Motor neuron (in vitro differentiated cells): Measurements from ENCODE around the gene NDUFB2. TPM values are rescaled to one million over a fixed set of nuclear protein-coding genes. Genes with fewer than 3 reads are reported as not detected.
A peak's percentile ranks its signal among the peaks of the same experiment; 100 is the strongest.
"Not testable (repeated sequence)": the region's sequence is repeated elsewhere in the genome, so short reads cannot be mapped to it uniquely, and the experiment has no call there.

Experiments used
- ATAC-seq, 8 experiments: fragments of 200-7000 bp; cut with Tn5 transposase; replicated peaks in 6 of 8; 2 replicates each; pipeline ENCODE4 v1.8.0; 2021; ENCODE audit warnings: mild to moderate bottlenecking in 8 of 8, moderate library complexity in 8 of 8
- H3K27ac ChIP-seq, 2 donors: fragments of 250-450 bp; sonication (Bioruptor Pico); 2 replicates each; pipeline ENCODE4 v1.9.0; 2021; ENCODE audit warnings: antibody characterized with exemption in 2 of 2, mild to moderate bottlenecking in 2 of 2, moderate library complexity in 1 of 2
- H3K4me1 ChIP-seq, 2 donors: fragments of 250-450 bp; sonication (Bioruptor Pico); replicated peaks in 1 of 2; 2 replicates each; pipeline ENCODE4 v1.6.1; 2021; ENCODE audit warnings: antibody characterized with exemption in 2 of 2, mild to moderate bottlenecking in 2 of 2, moderate library complexity in 1 of 2
- H3K4me3 ChIP-seq, 5 donors: fragments of 250-450 bp; sonication (Bioruptor Pico); 2 replicates each; pipeline ENCODE4 v1.9.0; 2021; ENCODE audit warnings: antibody characterized with exemption in 5 of 5, mild to moderate bottlenecking in 5 of 5, moderate library complexity in 4 of 5
- WGBS, 10 experiments: fragments of 450-650 bp; shearing (Covaris generic); methylation state at CpG; one replicate each; pipeline ENCODE4 v1.0.0; 2022; 5-methylcytosine and 5-hydroxymethylcytosine counted together
- in situ Hi-C, 9 experiments: fragments of 400-800 bp; cut with MboI; loops; one replicate each; pipeline ENCODE4 v1.15.0; 2021; ENCODE audit warnings: low sequenced_read_pairs in 9 of 9, low pct_unique_long_range_greater_than_20kb in 2 of 9; ENCODE audit not compliant: unreplicated experiment in 9 of 9
- total RNA-seq, 8 experiments: library from RNA; unstranded; fragments of 300-600 nt; gene quantifications; 2 replicates each; pipeline versions ENCODE4 v1.2.3 to v1.2.4, GENCODE V29; 2022

NDUFB2 gene
- total RNA-seq, 8 experiments from 2014 or later = 168 to 313 (median 248) TPM

DNA sequence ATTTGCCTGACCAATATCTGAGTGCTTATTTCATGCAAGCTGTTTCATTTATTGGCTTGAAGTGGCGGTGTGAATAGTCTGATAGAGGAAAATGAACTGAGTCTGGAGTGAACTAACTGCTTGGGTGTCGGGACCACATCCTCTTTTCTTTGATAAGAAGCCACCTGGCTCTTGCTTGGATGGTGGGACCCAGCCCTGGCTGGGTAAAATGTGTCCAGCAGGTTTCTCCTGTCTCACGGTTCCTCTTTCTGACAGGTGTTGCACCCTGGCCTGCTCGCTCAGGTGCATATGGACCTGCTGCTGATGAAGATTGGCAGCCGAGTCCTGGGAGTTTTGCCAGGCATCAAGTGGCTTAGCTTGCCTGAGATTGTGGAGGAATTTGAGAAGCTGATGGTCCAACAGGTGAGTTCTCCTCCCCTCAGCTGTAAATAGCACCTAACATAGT lies 22.1 kb upstream of the NDUFB2 start:
- 87 to 100% (median 100%) methylated on average over 1 to 5 of the region's 5 CpGs; no CpG with 5 or more reads in 3 of the 10 experiments for WGBS, 10 experiments
- ATAC-seq = no peak
- Histone ChIP-seq H3K4me3 (no peak overlapping the region), H3K4me1 (peaks cover 25 to 26% of the 10 kb centered on the region in 2 donors), H3K27ac (no peak overlapping the region)
- in situ Hi-C loops = loop anchor here in 3 of 9 experiments (25.0 kb wide), 1 partner anchor 162 kb away; no protein-coding TSS in a partner anchor

DNA sequence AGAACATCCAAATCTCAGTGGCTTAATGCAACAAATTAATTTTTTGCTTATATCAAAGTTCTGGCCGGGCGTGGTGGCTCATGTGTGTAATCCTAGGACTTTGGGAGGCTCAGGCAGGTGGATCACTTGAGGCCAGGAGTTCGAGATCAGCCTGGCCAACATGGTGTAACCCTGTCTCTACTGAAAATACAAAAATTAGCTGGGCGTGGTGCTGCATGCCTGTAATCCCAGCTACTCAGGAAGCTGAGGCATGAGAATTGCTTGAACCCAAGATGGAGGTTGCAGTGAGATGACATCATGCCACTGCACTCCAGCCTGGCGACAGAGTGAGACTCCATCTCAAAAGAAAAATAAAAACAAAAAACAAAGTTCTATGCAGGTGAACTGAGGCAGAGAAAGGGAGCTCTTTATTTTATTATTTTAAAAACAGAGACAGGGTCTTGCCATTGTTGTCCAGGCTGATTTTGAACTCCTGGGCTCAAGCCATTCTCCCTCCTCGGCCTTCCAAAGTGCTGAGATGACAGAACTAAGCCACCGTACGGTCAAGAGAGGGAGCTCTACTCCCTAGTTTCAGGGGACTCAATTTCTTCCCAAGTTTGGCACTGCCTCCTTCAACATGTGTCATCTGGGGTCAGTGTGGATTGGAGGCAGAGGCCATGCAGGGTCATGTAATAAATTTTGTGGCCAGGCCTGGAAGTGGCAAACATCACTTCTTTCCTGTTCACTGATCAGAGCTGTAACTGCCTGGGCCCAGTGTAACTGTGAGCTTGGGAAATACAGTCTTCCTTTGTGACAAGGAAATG lies 21.4 kb upstream of the NDUFB2 start:
- peak in 7 of 8 experiments; percentile 19 to 47 (median 32) for ATAC-seq
- no peak overlapping the region for H3K27ac ChIP-seq
- H3K4me1 ChIP-seq = peaks cover 25 to 26% of the 10 kb centered on the region in 2 donors
- no peak overlapping the region for H3K4me3 ChIP-seq
- 43 to 97% (median 73%) methylated on average over 1 to 6 of the region's 8 CpGs; no CpG with 5 or more reads in 1 of the 10 experiments for WGBS, 10 experiments
- in situ Hi-C loops = loop anchor here in 4 of 9 experiments (25.0 kb wide), 2 partner anchors 163 to 312 kb away; no protein-coding TSS in a partner anchor

DNA sequence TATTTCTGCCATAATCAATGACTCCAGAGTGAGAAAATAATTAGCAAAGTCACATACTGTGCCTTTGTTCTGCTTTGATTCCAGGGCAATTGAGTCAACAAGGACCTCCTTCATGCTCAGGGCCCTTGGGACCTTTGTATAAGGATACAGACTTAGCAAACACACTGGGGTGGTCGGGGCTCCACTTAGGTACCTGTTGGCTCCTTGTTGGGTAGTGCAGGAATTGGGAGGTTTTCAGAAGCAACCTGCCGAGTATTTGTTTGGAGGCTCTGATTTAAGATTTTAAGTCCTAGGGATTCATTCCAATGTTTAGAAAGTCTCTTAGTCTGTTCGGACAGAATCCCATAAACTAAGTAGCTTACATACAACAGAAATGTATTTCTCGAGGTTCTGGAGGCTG lies 20.8 kb upstream of the NDUFB2 start:
- in situ Hi-C loops = loop anchor here in 1 of 9 experiments (25.0 kb wide), 1 partner anchor 312 kb away; no protein-coding TSS in a partner anchor
- no peak overlapping the region for H3K27ac ChIP-seq
- 67 to 100% (median 83%) methylated on average over 1 to 4 of the region's 4 CpGs; no CpG with 5 or more reads in 5 of the 10 experiments for WGBS, 10 experiments

GRCh38 chr7:140676306-140676705 lies 20.2 kb upstream of the NDUFB2 start:
- Histone ChIP-seq H3K4me1 (peaks cover 25 to 26% of the 10 kb centered on the region in 2 donors), H3K27ac (no peak overlapping the region), H3K4me3 (no peak overlapping the region)
- in situ Hi-C loops = loop anchor here in 1 of 9 experiments (25.0 kb wide), 1 partner anchor 311 kb away; no protein-coding TSS in a partner anchor
- WGBS, 10 experiments = 82 to 100% (median 92%) methylated on average over 1 to 2 of the region's 3 CpGs; no CpG with 5 or more reads in 5 of the 10 experiments
- ATAC-seq = no peak

More for the DNA sequence above, 20.8 kb upstream of the NDUFB2 start:
- Histone ChIP-seq H3K4me3 (no peak overlapping the region), H3K4me1 (peaks cover 25 to 26% of the 10 kb centered on the region in 2 donors)
- no peak for ATAC-seq

DNA sequence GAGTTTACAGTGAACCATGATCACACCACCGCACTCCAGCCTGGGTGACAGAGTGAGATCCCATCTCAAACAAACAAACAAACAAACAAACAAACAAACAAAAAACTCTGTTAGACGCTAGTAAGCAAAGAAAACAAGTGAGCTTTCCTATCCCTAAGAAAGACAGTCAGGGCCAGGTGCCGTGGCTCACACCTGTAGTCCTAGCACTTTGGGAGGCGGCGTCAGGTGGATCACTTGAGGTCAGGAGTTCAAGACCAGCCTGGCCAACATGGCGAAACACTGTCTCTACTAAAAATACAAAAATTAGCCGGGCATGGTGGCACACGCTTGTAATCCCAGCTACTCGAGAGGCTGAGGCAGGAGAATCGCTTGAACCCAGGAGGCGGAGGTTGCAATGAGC lies 19.6 kb upstream of the NDUFB2 start:
- not testable (repeated sequence) for H3K27ac ChIP-seq, ATAC-seq, H3K4me3 ChIP-seq
- WGBS, 10 experiments = 93 to 100% (median 99%) methylated on average over 1 to 7 of the region's 11 CpGs; no CpG with 5 or more reads in 2 of the 10 experiments
- in situ Hi-C loops = loop anchor here in 1 of 9 experiments (25.0 kb wide), 1 partner anchor 310 kb away; no protein-coding TSS in a partner anchor
- peaks cover 25% of the 10 kb centered on the region in 2 donors for H3K4me1 ChIP-seq

DNA sequence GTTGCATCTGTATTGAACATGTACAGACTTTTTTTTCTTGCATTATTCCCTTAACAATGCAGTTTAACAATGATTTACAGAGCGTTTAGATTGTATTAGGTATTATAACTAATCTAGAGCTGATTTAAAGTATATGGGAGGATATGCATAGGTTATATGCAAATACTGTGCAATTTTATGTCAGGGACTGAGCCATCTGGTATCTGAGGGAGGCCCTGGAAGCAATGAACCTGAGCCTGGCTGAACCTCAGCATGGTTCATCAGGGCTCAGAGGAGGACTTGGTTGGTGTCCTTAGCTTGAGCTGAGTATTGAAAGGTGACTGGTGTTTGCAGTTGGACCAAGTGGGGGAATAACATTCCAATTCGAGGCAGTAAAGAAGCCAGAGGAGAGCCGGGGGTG lies 19.0 kb upstream of the NDUFB2 start:
- Histone ChIP-seq H3K4me1 (peaks cover 21% of the 10 kb centered on the region in 2 donors), H3K27ac (no peak overlapping the region), H3K4me3 (no peak overlapping the region)
- in situ Hi-C loops = loop anchor here in 1 of 9 experiments (25.0 kb wide), 1 partner anchor 310 kb away; no protein-coding TSS in a partner anchor
- 13 to 100% (median 94%) methylated on average over 1 to 3 of the region's 3 CpGs; no CpG with 5 or more reads in 1 of the 10 experiments for WGBS, 10 experiments
- ATAC-seq = no peak

GRCh38 chr7:140678081-140678815 lies 18.3 kb upstream of the NDUFB2 start:
- Histone ChIP-seq H3K27ac (no peak overlapping the region), H3K4me1 (peaks cover 21% of the 10 kb centered on the region in 2 donors), H3K4me3 (no peak overlapping the region)
- ATAC-seq = no peak
- 40 to 100% (median 89%) methylated on average over 1 to 12 of the region's 20 CpGs; no CpG with 5 or more reads in 2 of the 10 experiments for WGBS, 10 experiments
- in situ Hi-C loops = loop anchor here in 1 of 9 experiments (25.0 kb wide), 1 partner anchor 309 kb away; no protein-coding TSS in a partner anchor

DNA sequence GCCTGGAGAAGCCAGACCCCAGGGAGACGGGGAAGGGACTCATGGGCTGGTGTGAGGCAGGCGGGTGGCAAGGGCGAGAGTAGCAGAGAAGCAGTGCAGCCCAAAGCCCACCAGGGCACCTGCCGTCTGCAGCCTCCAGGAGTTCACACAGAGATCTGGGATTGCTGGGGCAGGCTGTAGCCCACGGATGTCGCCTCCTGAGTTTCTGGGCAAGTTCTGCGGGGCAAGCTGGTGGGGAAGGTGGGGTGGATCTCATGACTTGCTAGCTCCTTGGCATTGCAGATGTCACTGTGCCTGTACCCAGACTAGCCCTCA lies 17.7 kb upstream of the NDUFB2 start:
- H3K4me3 ChIP-seq = no peak overlapping the region
- 81 to 100% (median 96%) methylated on average over 1 to 4 of the region's 7 CpGs; no CpG with 5 or more reads in 7 of the 10 experiments for WGBS, 10 experiments
- peaks cover 16 to 19% of the 10 kb centered on the region in 2 donors for H3K4me1 ChIP-seq
- no peak for ATAC-seq
- in situ Hi-C loops = loop anchor here in 1 of 9 experiments (25.0 kb wide), 1 partner anchor 309 kb away; no protein-coding TSS in a partner anchor
- no peak overlapping the region for H3K27ac ChIP-seq

DNA sequence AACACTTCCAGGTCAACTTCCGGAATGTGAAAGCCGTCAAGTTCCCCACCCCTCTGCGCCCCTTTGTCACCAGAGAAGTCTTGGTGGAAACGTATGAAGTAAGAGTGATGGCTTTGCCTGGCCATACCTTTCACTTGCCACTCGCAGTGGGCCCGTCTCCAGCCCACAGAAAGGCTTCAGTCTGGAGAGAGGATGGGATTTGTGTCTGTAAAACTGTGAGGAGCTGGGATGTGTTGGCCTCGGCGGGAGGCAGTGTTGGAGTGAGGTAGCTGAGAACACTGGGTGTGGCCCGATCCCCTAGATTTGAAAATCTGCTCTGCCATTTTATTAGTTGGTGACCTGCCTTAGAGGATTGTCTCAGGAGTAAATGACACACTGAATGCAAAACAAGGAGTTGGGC lies 17.3 kb upstream of the NDUFB2 start:
- Histone ChIP-seq H3K27ac (no peak overlapping the region), H3K4me1 (peaks cover 12 to 15% of the 10 kb centered on the region in 2 donors), H3K4me3 (no peak overlapping the region)
- in situ Hi-C loops = loop anchor here in 1 of 9 experiments (25.0 kb wide), 1 partner anchor 308 kb away; no protein-coding TSS in a partner anchor
- ATAC-seq = no peak
- WGBS, 10 experiments = 70 to 100% (median 94%) methylated on average over 1 to 9 of the region's 9 CpGs; no CpG with 5 or more reads in 2 of the 10 experiments

GRCh38 chr7:140680886-140681285 lies 15.6 kb upstream of the NDUFB2 start:
- in situ Hi-C loops = loop anchor here in 1 of 9 experiments (25.0 kb wide), 1 partner anchor 306 kb away; no protein-coding TSS in a partner anchor
- Histone ChIP-seq H3K4me3 (no peak overlapping the region), H3K4me1 (no peaks in the 10 kb centered on the region), H3K27ac (no peak overlapping the region)
- ATAC-seq = no peak
- 60 to 92% (median 79%) methylated on average over 2 to 6 of the region's 7 CpGs; no CpG with 5 or more reads in 5 of the 10 experiments for WGBS, 10 experiments

- in situ Hi-C loops = loop anchor here in 1 of 9 experiments (25.0 kb wide), 1 partner anchor 306 kb away; no protein-coding TSS in a partner anchor
Observed at GRCh38 chr7:140681766-140682165, 14.7 kb upstream of the NDUFB2 start.

DNA sequence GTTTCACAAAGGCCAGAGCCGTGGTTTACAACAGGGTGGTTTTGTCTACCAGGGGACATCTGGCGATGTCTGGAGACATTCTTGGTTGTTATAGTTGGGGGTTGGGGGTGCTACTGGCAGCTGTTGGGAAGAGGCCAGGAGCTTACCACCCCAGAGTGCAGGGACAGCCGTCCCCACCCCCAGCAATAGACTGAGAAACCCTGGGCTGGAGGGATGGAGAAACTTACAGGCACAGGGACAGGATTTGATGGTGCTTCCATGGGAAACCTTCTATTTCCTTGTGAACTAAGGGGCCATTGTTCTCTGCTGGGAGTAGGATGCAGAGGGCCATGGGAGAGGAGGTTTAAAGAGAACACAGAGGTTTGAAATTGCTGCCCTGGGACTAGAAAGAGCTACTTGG lies 12.9 kb upstream of the NDUFB2 start:
- in situ Hi-C loops = loop anchor here in 1 of 9 experiments (25.0 kb wide), 1 partner anchor 304 kb away; no protein-coding TSS in a partner anchor
- Histone ChIP-seq H3K27ac (no peak overlapping the region), H3K4me3 (no peak overlapping the region), H3K4me1 (no peaks in the 10 kb centered on the region)
- ATAC-seq = no peak
- WGBS, 10 experiments = 0 to 100% (median 46%) methylated on average over 1 to 3 of the region's 3 CpGs; no CpG with 5 or more reads in 4 of the 10 experiments

More at GRCh38 chr7:140681766-140682165, 14.7 kb upstream of the NDUFB2 start:
- WGBS, 10 experiments = 88 to 100% (median 100%) methylated on average over 1 to 3 of the region's 3 CpGs; no CpG with 5 or more reads in 4 of the 10 experiments
- H3K4me1 ChIP-seq = no peaks in the 10 kb centered on the region
- H3K27ac ChIP-seq = no peak overlapping the region
- no peak for ATAC-seq
- no peak overlapping the region for H3K4me3 ChIP-seq
